Measurements from ENCODE around the gene MYLK4. TPM values are rescaled to one million over a fixed set of nuclear protein-coding genes. Genes with fewer than 3 reads are reported as not detected.

The MYLK4 gene
- polyA plus RNA-seq, 5 donors, result 0.96 to 1.6 (median 1.5) TPM

DNA sequence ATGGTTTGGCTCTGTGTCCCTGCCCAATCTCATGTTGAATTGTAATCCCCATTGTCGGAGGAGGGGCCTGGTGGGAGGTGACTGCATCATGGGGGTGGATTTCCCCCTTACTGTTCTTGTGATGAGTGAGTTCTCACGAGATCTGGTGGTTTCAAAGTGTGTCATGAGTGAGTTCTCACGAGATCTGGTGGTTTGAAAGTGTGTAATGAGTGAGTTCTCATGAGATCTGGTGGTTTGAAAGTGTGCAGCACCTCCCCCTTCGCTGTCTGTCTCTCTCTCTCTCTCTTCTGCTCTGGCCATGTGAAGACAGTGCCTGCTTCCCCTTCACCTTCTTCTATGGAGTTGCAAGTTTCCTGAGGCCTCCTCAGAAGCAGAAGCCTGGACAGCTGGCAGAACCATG lies 87.6 kb downstream of the MYLK4 start:
- DNase-seq, result no peak

DNA sequence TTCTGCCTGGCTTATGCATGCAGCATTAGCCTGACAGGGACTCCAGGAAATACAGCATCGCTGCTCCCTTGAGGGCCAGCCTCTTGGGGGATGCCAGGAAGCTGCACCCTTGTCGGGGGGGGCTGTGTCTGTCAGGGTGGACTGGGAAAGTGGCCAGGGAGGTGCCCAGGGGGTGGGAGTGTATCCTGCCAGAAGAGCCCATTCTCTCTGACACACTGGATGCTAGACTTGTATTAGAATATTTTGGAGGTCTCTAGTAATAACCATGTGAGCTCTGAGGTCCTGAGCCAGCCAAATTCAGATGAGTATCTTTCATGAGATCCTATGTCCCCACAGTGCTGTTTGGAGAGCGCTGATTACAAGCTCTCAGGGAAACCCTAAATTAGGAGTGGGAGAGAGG lies 89.1 kb downstream of the MYLK4 start:
- no peak for DNase-seq

- no peak for DNase-seq
These were observed 90.8 kb downstream of the MYLK4 start for GRCh38 chr6:2659882-2660281.

DNA sequence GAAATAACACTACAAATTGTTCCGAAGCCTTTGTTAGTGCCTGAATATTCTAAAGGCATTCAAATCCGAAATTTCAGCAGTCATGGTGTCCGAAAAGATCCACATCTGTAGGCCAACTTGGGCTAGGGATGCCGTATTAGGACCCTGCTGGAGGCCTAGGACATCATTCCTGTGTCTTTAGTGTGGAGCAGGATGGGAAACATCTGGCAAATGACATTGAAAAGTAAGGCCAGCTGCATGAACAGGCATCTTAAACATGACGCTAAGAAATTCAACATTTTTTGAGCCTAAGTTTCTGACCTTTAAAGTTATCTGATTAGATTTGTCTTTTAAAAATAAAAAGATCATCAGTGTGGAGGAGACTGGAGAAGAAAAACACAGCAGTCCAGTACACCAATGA lies 91.3 kb downstream of the MYLK4 start:
- DNase-seq, result no peak

DNA sequence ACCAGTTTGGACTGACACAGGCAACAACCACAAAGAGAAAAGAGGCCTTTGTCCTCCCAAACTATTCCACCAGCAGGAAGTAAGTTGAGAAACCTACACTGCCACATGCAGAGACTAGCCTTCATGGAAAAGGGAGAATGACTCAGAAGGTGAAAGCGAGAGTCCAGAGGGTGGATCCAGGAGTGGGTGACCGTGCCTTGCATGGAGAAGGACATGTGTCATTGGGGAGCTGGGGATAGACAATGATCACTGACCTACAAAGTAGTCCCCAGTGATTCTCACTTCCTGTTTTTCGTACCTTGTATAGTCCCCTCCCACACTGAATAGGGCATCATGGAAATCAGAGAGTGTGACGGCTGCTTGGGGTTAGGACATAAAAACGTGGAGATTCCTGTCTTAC lies 91.9 kb downstream of the MYLK4 start:
- DNase-seq, result no peak

GRCh38 chr6:2656460-2657079 lies 94.2 kb downstream of the MYLK4 start:
- DNase-seq, result no peak

DNA sequence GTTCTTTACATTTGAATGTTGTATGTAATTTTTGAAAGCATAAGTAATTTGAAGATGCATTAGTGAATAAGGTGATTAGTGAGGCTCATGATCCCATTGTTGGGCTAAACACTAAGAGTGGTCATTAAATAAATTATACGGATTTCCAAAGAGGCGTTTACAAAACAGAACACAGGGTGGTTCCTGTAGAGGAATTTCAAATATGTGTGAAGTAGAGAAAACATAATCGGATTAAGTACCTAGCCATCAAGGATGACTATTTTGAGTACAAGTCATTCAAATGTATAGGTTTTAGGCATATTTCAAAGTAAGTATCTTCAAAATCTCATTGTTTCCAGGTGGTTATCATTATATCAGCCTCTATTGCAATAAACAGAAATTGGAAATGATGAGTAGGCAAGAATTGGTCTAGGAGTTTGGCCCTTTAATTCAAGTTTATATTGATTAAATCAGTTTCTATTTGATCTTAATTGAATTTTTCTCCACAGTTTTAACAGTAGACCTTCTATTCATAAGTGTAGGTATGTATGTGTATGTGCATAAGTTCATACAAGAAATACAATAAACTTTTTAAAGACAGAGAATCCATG lies 94.8 kb downstream of the MYLK4 start:
- DNase-seq, result no peak

DNA sequence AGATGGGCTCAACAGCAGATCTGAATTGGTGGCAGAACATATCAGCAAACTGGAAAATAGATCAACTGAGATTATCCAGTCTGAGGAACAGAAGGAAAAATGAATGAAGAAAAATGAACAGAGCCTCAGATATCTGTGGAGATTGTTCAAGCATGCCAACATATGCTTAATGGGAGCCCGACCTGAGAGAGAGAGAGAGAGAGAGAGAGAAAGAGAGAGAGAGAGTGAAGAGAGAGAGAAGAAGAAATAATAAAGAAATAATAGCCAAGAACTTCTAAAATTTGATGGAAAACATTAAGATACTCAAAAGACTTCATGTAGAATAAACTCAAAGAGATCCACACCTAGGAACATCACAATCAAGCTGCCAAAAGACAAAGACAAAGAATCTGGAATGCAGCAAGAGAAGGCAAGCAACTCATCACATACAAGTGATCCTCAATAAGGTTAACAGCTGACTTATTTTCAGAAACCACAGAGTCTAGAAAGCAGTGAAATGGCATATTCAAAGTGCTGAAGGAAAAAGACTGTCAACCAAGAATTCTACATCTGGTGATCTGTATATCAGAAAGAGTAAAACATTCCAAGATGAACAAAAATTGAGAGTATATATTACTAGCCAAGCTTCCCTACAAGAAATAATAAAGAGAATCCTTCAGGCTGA lies 97.2 kb downstream of the MYLK4 start:
- DNase-seq, result no peak

GRCh38 chr6:2652611-2653010 lies 98.1 kb downstream of the MYLK4 start:
- DNase-seq, result no peak

DNA sequence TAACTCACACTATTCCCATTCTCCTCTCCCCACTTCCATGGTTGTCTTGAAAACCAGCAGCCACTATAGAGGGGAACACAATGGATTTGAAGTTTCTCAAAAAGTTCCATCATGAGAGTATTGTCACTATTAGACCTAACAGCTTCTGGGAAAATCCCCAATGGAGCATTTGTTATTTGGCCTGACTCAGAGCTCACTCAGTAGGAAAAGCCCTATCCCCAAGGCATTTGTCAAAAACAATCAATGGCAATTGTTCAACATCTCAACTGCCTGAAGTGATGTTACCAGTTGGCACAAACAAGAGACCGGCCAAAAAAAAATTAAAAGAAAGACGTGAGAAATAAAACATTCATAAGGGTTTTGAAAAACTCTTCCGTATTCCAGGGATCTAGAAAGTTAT lies 98.8 kb downstream of the MYLK4 start:
- DNase-seq, result no peak

DNA sequence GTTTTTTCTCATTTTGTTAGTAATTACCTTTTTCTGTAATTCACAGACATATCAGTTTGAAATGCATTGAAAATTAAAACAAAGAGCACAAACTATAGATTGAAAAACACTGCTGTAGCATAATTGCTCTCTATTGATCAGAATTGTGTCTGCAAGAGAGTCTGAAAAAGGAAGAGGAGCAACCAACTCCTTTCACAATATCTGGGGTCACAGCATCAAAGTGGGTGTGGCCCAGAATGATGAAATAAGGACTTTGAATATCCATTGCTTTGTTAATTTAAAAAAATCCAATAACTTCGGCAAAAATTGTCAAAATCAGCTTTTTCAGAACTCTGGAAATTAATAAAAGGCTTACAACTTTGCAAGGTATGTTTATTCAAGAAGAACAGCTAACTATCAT lies 99.2 kb downstream of the MYLK4 start:
- DNase-seq, result no peak

DNA sequence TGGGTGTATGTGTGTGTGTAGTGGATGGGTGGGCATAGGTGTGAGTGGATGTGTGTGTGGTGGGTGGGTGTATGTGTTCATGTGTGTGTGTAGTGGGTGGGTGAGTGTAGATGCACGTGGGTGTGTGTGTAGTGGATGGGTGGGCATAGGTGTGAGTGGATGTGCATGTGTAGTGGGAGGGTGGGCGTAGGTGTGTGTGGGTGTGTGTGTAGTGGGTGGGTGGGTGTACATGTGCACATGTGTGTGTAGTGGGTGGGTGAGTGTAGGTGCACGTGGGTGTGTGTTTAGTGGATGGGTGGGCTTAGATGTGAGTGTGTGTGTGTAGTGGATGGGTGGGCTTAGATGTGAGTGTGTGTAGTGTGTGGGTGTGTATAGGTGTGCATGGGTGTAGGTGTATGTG lies 104.4 kb downstream of the MYLK4 start:
- no peak for DNase-seq

DNA sequence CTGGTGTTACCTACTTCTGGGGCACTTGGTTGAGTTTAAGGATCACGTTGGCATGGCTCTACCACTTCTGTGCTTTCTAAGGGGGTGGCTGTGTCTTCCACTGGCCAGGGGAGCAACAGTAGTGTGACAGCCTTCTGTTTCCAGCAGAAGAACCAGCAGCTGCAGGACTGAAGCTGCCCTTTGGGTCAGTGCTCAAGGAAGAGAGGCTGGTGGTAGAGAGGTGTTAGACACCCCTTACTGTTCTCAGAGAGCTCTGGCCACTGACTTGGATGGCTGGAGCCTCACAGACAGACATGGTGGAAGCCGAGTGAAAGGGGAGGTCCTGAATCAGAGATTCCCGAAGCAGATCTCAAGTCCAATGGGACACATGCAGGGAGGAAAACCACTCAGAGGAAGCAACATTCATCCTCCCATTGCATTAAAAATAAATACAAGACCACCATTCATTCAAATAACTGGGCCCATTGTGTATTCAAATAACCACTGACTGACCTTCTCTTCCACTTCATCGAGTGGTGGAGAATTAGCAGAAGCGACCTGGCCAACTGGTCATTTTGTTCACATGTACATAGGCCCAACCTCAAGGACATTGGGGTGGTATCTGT lies 106.7 kb downstream of the MYLK4 start:
- DNase-seq, result no peak

- no peak for DNase-seq
These were observed 107.6 kb downstream of the MYLK4 start for GRCh38 chr6:2643130-2643529.

- no peak for DNase-seq
These were observed 109.5 kb downstream of the MYLK4 start for GRCh38 chr6:2641044-2641725.

- no peak for DNase-seq
These were observed 110.2 kb downstream of the MYLK4 start for GRCh38 chr6:2640551-2640950.

DNA sequence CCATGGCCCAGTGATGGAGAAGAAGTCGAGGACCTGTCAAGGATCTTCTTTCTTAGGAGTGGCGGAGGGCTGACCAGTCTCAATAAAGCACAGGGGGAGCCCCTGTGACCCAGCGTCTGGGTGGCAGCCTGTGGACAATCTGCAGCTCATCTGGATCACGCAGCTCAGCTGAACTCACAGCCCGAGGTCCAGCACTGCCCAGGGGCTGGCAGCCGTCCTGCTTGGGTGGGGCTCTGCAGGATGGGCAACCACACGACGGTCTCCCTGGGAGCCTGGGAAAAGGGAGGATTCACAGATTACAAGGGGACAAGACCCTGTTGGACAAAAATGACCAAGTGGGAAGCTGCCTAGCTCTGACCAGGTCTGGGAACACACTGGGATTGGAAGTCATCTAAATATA lies 110.8 kb downstream of the MYLK4 start:
- DNase-seq, result no peak

DNA sequence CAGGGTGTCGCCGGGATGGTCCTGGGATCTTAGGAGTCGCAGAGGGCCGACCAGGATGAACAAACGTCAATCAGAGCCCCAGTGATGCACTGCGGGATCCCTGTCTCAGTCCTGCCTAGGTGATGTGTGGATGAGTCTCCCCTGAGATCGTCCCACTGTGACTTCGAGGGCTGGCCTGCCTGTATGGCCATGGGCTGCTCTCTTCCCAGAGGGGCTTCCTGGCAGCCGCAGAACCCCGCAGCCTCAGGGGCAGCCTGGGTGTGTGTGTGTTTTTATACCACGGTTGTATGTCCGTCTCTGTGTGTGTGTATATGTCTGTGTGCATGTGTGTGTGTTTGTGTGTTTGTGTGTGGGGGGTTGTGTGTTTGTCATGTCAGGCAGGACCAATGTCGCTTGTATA lies 111.6 kb downstream of the MYLK4 start:
- no peak for DNase-seq

- DNase-seq, result no peak
These were observed 114.0 kb downstream of the MYLK4 start for GRCh38 chr6:2636672-2637071.

- DNase-seq, result no peak
These were observed 114.8 kb downstream of the MYLK4 start for GRCh38 chr6:2635911-2636310.

- DNase-seq, result peak; percentile 85 to 88
These were observed 116.4 kb downstream of the MYLK4 start for GRCh38 chr6:2634139-2634964.

DNA sequence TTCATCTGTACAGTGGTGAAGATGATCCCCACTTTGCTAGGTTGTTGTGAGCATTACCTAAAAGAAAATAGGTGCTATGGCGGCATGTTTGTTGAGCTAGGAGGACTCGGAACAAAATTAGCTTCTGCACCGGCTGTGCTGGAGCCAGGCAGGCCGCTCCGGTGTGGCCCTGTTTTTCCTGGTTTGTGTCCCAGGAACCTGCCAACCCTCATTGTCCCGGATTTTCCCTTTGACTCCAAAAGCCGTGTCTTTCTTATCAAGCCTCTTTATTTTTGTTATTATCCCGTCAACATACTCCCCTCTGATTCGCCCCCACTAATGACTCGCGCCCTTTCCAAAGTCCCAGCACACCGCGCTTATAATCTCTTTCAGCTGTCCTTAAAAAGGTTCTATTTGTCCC lies 117.0 kb downstream of the MYLK4 start:
- no peak for DNase-seq

Data from right lung (tissue), 5 donors.